Vagina (tissue), 2 donors: ENCODE measurements around the gene PCDHGB3. TPM values are rescaled to one million over a fixed set of nuclear protein-coding genes. Genes with fewer than 3 reads are reported as not detected.
A peak's percentile ranks its signal among the peaks of the same experiment; 100 is the strongest.
"Not testable (repeated sequence)": the region's sequence is repeated elsewhere in the genome, so short reads cannot be mapped to it uniquely, and the experiment has no call there.

Experiments used
- DNase-seq, 2 donors: peaks; one replicate each; pipeline ENCODE4 v3.0.0-alpha.2; 2017; ENCODE audit errors: extremely low spot score in 2 of 2
- H3K27ac ChIP-seq: fragments of 200-600 bp; sonication (generic); one replicate; pipeline ENCODE4 v1.5.1; 2019
- H3K27me3 ChIP-seq: fragments of 200-600 bp; sonication (generic); one replicate; pipeline ENCODE4 v1.5.1; 2019
- H3K36me3 ChIP-seq, 2 donors: fragments of 200-600 bp; sonication (generic); one replicate each; pipeline ENCODE4 v1.5.1; 2017 to 2019
- H3K4me1 ChIP-seq: fragments of 200-600 bp; sonication (generic); one replicate; pipeline ENCODE4 v1.5.1; 2019
- H3K4me3 ChIP-seq, 2 donors: fragments of 200-600 bp; sonication (generic); 1 replicate in 1 of 2; 2 replicates in 1 of 2; pipeline ENCODE4 v1.5.1; 2016 to 2019
- H3K9me3 ChIP-seq: fragments of 200-600 bp; sonication (generic); one replicate; pipeline ENCODE4 v1.5.1; 2019
- CTCF ChIP-seq, 3 experiments: fragments of 450-650 bp in 2 of 3; fragments of 200-600 bp in 1 of 3; sonication (generic) in 1 of 3; IDR thresholded peaks; one replicate each; pipeline ENCODE4 v1.5.1; 2017 to 2019; ENCODE audit warnings: antibody characterized with exemption in 3 of 3, mild to moderate bottlenecking in 2 of 3, moderate library complexity in 2 of 3
- POLR2A ChIP-seq, 2 donors: fragments of 450-650 bp; IDR thresholded peaks; one replicate each; pipeline ENCODE4 v1.6.1; 2017; ENCODE audit warnings: antibody characterized with exemption in 2 of 2, mild to moderate bottlenecking in 2 of 2, moderate library complexity in 2 of 2
- POLR2AphosphoS5 ChIP-seq, 2 donors: sonication (generic); formaldehyde crosslinking; IDR thresholded peaks; one replicate each; pipeline ENCODE4 v1.9.0; 2017; ENCODE audit warnings: antibody characterized with exemption in 2 of 2, mild to moderate bottlenecking in 2 of 2, low read depth in 1 of 2; ENCODE audit not compliant: insufficient read depth in 1 of 2
- intact Hi-C: fragments of 100-400 bp; cut with DNase I; formaldehyde crosslinking; loops from one replicate; pipeline ENCODE4 v1.15.1; 2023
- total RNA-seq: library from RNA; depleted of rRNA; stranded (reverse); fragments of >200 nt; gene quantifications from one replicate; pipeline ENCODE4 v1.2.3, GENCODE V29; 2016

PCDHGB3 gene
- total RNA-seq, 1 donor from 2014 or later, result 5.4 TPM

DNA sequence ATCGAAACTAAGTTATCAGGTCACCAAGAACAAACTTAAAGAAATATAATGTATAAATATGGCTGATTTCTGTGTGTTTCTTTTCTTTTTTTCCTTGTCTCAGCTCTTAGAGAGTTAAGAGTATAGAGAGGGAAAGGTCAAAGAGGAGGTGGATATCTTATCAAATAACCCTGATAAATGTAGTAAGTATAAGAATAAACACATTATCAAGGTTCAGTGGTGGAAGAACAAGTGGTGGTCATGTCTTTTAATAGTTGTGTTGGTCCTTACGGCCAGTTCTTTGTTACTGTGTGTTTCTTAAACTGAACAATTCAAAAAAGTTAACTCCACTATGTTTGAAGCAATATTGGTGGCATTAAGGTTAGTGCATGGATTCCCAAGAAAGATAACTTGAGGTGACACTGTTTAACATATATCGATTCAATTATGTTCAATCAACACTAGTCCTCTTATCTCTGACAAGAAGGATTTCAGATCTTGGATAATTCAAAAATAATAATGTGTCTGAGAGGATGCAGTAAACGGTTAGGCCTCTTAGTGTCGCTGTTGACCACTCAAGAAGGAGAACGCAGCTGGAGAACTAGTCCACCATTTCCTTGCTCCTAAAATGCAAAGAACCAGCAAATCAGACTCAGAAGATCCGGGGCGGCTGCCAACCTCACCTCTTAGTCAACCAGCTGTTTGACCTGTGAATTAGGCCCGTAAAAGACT is 26.6 kb upstream of the PCDHGB3 start, which contains the start of gene PCDHGA3:
PCDHGA3 (plus strand) TSS at position 588 of the 711 bp plus-strand sequence. CDS start 205 bp downstream, outside the sequence.
- Histone ChIP-seq H3K27me3 (no peaks in the 10 kb centered on the region), H3K36me3 (no peaks in the 10 kb centered on the region), H3K27ac (no peak within 1 kb of the TSS), H3K4me1 (no peaks in the 10 kb centered on the region), H3K4me3 (peak within 1 kb of the TSS; percentile 7 to 22), H3K9me3 (peaks cover 26% of the 10 kb centered on the region)
- TF ChIP-seq POLR2A (IDR thresholded peaks at IDR 0.05) (no peak), POLR2AphosphoS5 (IDR thresholded peaks at IDR 0.05; ENCODE audit: insufficient read depth in 1 of 2, low read depth in 1 of 2) (no peak), CTCF (IDR thresholded peaks at IDR 0.05) (no peak)
- no peak for DNase-seq
- intact Hi-C loops, result no loop called here

DNA sequence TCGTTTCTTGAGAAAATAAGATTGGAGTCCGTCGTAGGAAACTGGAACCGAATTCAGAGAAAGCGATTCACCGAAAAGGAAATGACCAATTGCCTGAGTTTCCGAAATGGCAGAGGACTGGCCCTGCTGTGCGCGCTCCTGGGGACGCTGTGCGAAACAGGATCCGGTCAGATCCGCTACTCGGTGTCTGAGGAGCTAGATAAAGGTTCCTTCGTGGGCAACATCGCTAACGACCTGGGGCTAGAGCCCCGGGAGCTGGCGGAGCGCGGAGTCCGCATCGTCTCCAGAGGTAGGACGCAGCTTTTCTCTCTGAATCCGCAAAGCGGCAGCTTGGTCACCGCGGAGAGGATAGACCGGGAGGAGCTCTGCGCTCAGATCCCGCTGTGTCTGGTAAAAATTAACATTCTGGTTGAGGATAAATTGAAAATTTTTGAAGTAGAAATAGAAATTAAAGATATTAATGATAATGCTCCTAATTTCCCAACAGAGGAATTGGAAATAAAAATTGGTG is 26.0 kb upstream of the PCDHGB3 start:
- Histone ChIP-seq H3K27me3 (no peaks in the 10 kb centered on the region), H3K9me3 (peaks cover 26% of the 10 kb centered on the region), H3K4me1 (no peaks in the 10 kb centered on the region), H3K36me3 (no peaks in the 10 kb centered on the region), H3K27ac (no peak overlapping the region), H3K4me3 (peak overlapping the region; percentile 7 to 22)
- DNase-seq, result no peak
- intact Hi-C loops, result no loop called here
- TF ChIP-seq POLR2A (IDR thresholded peaks at IDR 0.05) (no peak), CTCF (IDR thresholded peaks at IDR 0.05) (no peak), POLR2AphosphoS5 (IDR thresholded peaks at IDR 0.05; ENCODE audit: insufficient read depth in 1 of 2, low read depth in 1 of 2) (no peak)

DNA sequence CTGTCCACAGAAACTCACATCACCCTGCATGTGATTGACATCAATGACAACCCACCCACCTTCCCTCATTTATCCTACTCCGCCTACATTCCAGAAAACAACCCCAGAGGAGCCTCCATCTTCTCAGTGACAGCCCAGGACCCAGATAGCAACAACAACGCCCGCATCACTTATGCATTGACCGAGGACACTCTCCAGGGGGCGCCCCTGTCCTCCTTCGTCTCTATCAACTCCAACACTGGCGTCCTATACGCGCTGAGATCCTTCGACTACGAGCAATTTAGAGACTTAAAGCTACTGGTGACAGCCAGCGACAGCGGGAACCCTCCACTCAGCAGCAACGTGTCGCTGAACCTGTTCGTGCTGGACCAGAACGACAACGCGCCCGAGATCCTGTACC is 24.7 kb upstream of the PCDHGB3 start:
- Histone ChIP-seq H3K4me3 (no peak overlapping the region), H3K9me3 (peaks cover 17% of the 10 kb centered on the region), H3K36me3 (no peaks in the 10 kb centered on the region), H3K4me1 (no peaks in the 10 kb centered on the region), H3K27ac (no peak overlapping the region), H3K27me3 (no peaks in the 10 kb centered on the region)
- intact Hi-C loops, result no loop called here
- DNase-seq, result no peak
- no peak for TF ChIP-seq CTCF (IDR thresholded peaks at IDR 0.05)
- TF ChIP-seq POLR2AphosphoS5 (IDR thresholded peaks at IDR 0.05; ENCODE audit: insufficient read depth in 1 of 2, low read depth in 1 of 2), result no peak
- no peak for TF ChIP-seq POLR2A (IDR thresholded peaks at IDR 0.05)

GRCh38 chr5:141346017-141346416 is 24.0 kb upstream of the PCDHGB3 start:
- DNase-seq, intact Hi-C loops, H3K36me3 ChIP-seq, H3K4me3 ChIP-seq, H3K27ac ChIP-seq, H3K4me1 ChIP-seq, H3K27me3 ChIP-seq: not testable (repeated sequence)
- H3K9me3 ChIP-seq, result peaks cover 22% of the 10 kb centered on the region

DNA sequence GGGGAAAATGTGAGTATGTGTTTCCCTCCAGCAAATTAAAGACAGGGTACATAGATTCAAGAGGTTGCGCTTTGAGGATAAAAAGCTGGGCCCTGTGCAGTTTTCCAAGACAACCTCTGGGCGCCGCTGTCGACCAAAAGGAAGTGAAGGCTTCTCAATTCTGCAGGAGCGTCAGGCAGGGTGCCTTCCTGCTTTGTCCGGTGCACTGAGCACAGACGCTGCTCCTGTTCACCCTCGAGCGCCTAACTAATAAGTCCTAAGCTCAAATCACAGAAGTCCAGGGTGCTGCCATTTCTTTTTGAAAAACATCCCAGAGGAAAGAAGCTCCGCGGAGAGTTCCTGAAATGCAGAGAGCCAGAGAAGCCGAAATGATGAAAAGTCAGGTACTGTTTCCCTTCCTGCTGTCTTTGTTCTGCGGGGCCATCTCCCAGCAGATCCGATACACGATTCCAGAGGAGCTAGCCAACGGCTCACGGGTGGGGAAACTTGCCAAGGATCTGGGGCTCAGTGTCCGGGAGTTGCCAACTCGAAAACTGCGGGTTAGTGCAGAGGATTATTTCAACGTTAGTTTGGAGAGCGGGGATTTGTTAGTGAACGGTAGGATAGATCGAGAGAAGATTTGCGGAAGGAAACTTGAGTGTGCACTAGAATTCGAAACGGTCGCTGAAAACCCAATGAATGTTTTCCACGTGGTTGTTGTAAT is 20.0 kb upstream of the PCDHGB3 start, which contains the start of gene PCDHGB1:
PCDHGB1 (plus strand) TSS at position 183 of the 703 bp plus-strand sequence; CDS start at position 345, 162 bp downstream.
- H3K27ac ChIP-seq, result no peak within 1 kb of the TSS
- no peak within 1 kb of the TSS for H3K4me3 ChIP-seq
- intact Hi-C loops, result no loop called here
- TF ChIP-seq CTCF (IDR thresholded peaks at IDR 0.05) (no peak), POLR2A (IDR thresholded peaks at IDR 0.05) (no peak), POLR2AphosphoS5 (IDR thresholded peaks at IDR 0.05; ENCODE audit: insufficient read depth in 1 of 2, low read depth in 1 of 2) (no peak)
- no peak for DNase-seq
- H3K9me3 ChIP-seq, result peaks cover 21% of the 10 kb centered on the region
- no peaks in the 10 kb centered on the region for H3K27me3 ChIP-seq
- H3K4me1 ChIP-seq, result no peaks in the 10 kb centered on the region
- H3K36me3 ChIP-seq, result no peaks in the 10 kb centered on the region
